Measurements from ENCODE around the gene ADAMTS16. TPM values are rescaled to one million over a fixed set of nuclear protein-coding genes. Genes with fewer than 3 reads are reported as not detected.

ADAMTS16 gene
- total RNA-seq, result 0.17 TPM in 1 of 2 replicates, not detected in the other

DNA sequence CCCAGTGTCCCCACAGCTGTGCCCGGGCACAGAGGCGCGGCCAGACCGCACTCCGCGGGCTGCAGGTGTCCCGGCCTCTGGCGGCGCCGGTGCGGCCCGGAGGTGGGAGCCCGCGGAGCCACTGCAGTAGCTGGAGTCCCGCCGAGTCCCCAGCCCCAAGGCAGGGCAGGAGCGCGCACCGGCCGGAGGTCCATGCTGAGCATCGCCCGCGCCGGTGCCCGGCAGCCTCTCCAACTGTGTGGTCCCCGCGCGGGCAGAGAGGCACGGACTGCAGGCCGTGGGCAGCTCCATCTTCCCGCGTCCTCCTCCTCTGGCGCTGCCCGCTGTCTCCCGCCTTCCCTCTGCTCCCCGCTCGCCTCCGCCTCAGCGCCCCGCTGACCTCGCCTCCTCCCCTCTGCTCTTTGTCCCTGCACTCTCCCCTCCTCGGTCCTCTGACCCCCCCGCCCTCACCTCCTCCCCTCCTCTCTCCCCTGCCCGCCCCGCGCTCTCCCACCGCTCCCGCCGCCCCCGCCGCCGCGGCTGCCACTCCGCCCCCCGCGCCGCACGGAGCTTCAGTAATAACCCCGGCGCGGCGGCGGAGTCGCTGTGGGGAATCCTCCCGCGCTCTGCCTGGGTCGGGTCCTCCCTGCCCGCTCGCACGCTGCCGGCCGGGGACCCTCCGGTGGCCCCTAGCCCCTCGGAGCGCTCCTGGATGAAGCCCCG, at the start of gene ADAMTS16:
ADAMTS16 (plus strand) TSS at position 554 of the 702 bp plus-strand sequence; CDS start at position 692, 138 bp downstream.

All from smooth muscle cell of trachea (primary cell).